K562 (cell line): Measurements from ENCODE around the gene NYAP1. TPM values are rescaled to one million over a fixed set of nuclear protein-coding genes. Genes with fewer than 3 reads are reported as not detected.

Source experiments
- BRD4 ChIP-seq: fragments of 200-600 bp; sonication (generic); IDR thresholded peaks from 2 replicates; pipeline ENCODE4 v1.6.1; 2017; ENCODE audit warnings: inconsistent platforms
- DDX20 ChIP-seq: fragments of 450-650 bp; IDR thresholded peaks from 2 replicates; pipeline ENCODE4 v1.6.1; 2016; ENCODE audit warnings: missing genetic modification characterization, low read depth, mild to moderate bottlenecking, missing compliant biosample characterization, moderate library complexity
- FOSL1 ChIP-seq: fragments of 200-800 bp; sonication (Bioruptor generic); conservative IDR thresholded peaks from 2 replicates; pipeline ENCODE4 v1.6.1; 2016; ENCODE audit warnings: missing genetic modification characterization, missing compliant biosample characterization
- HMGN3 ChIP-seq: IDR thresholded peaks from 2 replicates; pipeline ENCODE4 v1.6.1; 2011; ENCODE audit warnings: borderline replicate concordance, low read depth, mild to moderate bottlenecking, mixed read lengths, low read length; ENCODE audit not compliant: insufficient read length; ENCODE audit errors: extremely low read depth
- MAFG ChIP-seq: fragments of 450-650 bp; conservative IDR thresholded peaks from 2 replicates; pipeline ENCODE4 v1.6.1; 2016; ENCODE audit warnings: missing genetic modification characterization, missing compliant biosample characterization
- NRF1 ChIP-seq, 2 experiments: fragments of 450-650 bp; IDR thresholded peaks in 1 of 2; conservative IDR thresholded peaks in 1 of 2; 2 replicates each; pipeline ENCODE4 v1.6.1; 2014; ENCODE audit warnings: mild to moderate bottlenecking in 2 of 2
- PPARD ChIP-seq: fragments of 250-450 bp; sonication (Bioruptor Pico); IDR thresholded peaks from 2 replicates; pipeline ENCODE4 v1.8.0; 2022; ENCODE audit warnings: inconsistent platforms, mild to moderate bottlenecking, moderate library complexity
- SRF ChIP-seq, 2 experiments: fragments of 250-450, 450-650 bp in 1 of 2; sonication (Bioruptor Pico) in 1 of 2; sonication (generic) in 1 of 2; formaldehyde crosslinking; IDR thresholded peaks; 2 replicates each; pipeline versions ENCODE4 v1.5.0 to v1.5.1; 2020 to 2022; ENCODE audit warnings: mild to moderate bottlenecking in 1 of 2, missing genetic modification reagents in 1 of 2
- TRIM24 ChIP-seq, 2 experiments: fragments of 450-650 bp; IDR thresholded peaks; 2 replicates each; pipeline ENCODE4 v1.6.1; 2016
- ZKSCAN3 ChIP-seq: fragments of 250-450 bp; sonication (Bioruptor Pico); IDR thresholded peaks from 2 replicates; pipeline ENCODE4 v1.4.0; 2020
- ZNF316 ChIP-seq: fragments of 450-650 bp; IDR thresholded peaks from 2 replicates; pipeline ENCODE4 v1.6.1; 2016
- ZNF57 ChIP-seq: fragments of 450-650 bp; formaldehyde crosslinking; IDR thresholded peaks from 2 replicates; pipeline ENCODE4 v1.4.0; 2020; ENCODE audit warnings: mild to moderate bottlenecking, moderate library complexity
- polyA plus RNA-seq, 8 experiments: library from polyadenylated mRNA; depleted of rRNA in 4 of 8; stranded (reverse) in 5 of 8; unstranded in 3 of 8; fragments of >200 nt; fragmentation: Nextera tagmentation in 2 of 8; fragmentation: Illumina TruSeq in 1 of 8; extraction: Ambion mirVana in 2 of 8; extraction: Trizol in 1 of 8; gene quantifications; 2 replicates each; pipeline versions ENCODE4 v1.2.1 to v1.2.3, GENCODE V29; 2011 to 2014; ENCODE audit warnings: inconsistent platforms in 1 of 8, missing spikeins in 1 of 8
- total RNA-seq, 7 experiments: library from RNA; depleted of rRNA in 6 of 7; stranded (reverse); fragments of >200 nt in 6 of 7; fragmentation: Illumina TruSeq in 2 of 7; extraction: Trizol in 2 of 7; gene quantifications; 2 replicates each; pipeline versions ENCODE4 v1.2.1 to v1.2.3, GENCODE V29; 2011 to 2021; ENCODE audit warnings: low replicate concordance in 1 of 7
- TF ChIP-seq, protein P1 (sequence below): IDR thresholded peaks from 3 replicates; pipeline ENCODE4 v1.6.1; 2011; ENCODE audit warnings: borderline replicate concordance, mild to moderate bottlenecking; ENCODE audit not compliant: insufficient read length, insufficient read depth
- TF ChIP-seq, protein P2 (sequence below), 2 experiments: fragments of 150-350 bp in 1 of 2; IDR thresholded peaks; 2 replicates each; pipeline ENCODE4 v1.6.1; 2012 to 2016; ENCODE audit warnings: low read depth in 2 of 2, low read length in 2 of 2, mild to moderate bottlenecking in 1 of 2, moderate library complexity in 1 of 2
- TF ChIP-seq, protein P3 (sequence below): sonication (generic); formaldehyde crosslinking; IDR thresholded peaks from 2 replicates; pipeline ENCODE4 v1.8.0; 2022; ENCODE audit warnings: mild to moderate bottlenecking, missing genetic modification reagents, borderline replicate concordance
- TF ChIP-seq, protein P4 (sequence below), 2 experiments: fragments of 450-650 bp in 1 of 2; IDR thresholded peaks; 2 replicates each; pipeline ENCODE4 v1.6.1; 2011 to 2017; ENCODE audit warnings: low read depth in 2 of 2, antibody characterized with exemption in 1 of 2, borderline replicate concordance in 1 of 2, low read length in 1 of 2, mild to moderate bottlenecking in 1 of 2, mixed read lengths in 1 of 2; ENCODE audit not compliant: control insufficient read depth in 1 of 2

NYAP1 gene
- total and polyA plus RNA-seq, 9 of the 15 experiments (the other 6 are each of a cell fraction or from before 2014, with no cell fraction given): 0.11 to 0.88 (median 0.22) TPM; not detected in 2

DNA sequence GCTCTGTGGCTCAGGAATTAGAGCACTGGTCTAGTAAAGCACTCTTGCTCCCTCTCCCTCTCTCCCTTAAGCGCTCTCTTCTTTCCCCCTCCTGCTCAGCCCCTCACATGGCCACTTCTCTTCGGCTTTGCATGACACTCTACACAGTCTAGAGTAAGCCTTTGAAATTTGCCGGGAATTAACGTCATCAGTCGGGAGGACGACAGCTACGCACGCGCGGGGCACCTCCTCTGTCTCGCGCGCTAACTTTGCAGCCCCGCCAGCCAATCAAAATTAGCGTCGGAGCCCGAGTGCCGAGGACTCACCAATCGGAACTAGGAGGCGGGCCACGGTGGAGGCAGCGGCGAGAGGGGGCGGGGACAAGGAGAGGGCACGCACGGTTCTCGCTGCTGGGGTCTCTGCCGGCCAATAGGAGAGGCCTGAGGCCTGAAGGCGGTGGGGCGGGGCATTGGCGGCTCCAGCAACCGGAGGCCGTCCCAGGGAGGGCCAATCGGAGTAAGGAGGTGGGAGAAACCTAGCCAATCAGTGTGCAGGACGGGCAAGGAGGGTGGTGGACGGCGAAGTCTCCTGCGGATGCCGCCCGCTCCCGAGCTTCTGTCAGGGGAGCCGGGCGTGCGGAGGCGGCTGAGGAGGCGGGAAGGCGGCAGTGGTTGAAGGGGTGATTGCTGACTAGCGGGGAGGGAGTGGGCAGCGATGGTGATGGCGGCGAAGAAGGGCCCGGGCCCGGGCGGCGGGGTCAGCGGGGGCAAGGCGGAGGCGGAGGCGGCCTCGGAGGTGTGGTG lies 55.1 kb downstream of the NYAP1 start, which contains the start of gene AGFG2 (continued):
- TF ChIP-seq PPARD (CRISPR knock-in tag) (no peak), ZNF316 (no peak), ZKSCAN3 (no peak), NRF1 (conservative IDR thresholded peaks at IDR 0.05 in 1 of 2, IDR thresholded peaks at IDR 0.05 in 1 of 2) (peak; percentile 99), ZNF57 (CRISPR knock-in tag) (no peak), BRD4 (no peak), MAFG (tag) (no peak), FOSL1 (tag) (no peak), HMGN3 (peak; percentile 70), TRIM24 (IDR thresholded peaks at IDR 0.05) (peak in 1 of 2 experiments; percentile 64; a peak in 2 of 4 replicates), SRF (CRISPR knock-in tag; IDR thresholded peaks at IDR 0.05) (0 out of 4 replicates have a peak, but pooled peaks of 1 of the 2 experiments have one; percentile 3), DDX20 (tag) (no peak)
- TF ChIP-seq, protein P1, sequence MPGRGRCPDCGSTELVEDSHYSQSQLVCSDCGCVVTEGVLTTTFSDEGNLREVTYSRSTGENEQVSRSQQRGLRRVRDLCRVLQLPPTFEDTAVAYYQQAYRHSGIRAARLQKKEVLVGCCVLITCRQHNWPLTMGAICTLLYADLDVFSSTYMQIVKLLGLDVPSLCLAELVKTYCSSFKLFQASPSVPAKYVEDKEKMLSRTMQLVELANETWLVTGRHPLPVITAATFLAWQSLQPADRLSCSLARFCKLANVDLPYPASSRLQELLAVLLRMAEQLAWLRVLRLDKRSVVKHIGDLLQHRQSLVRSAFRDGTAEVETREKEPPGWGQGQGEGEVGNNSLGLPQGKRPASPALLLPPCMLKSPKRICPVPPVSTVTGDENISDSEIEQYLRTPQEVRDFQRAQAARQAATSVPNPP: no peak
- TF ChIP-seq, protein P2, sequence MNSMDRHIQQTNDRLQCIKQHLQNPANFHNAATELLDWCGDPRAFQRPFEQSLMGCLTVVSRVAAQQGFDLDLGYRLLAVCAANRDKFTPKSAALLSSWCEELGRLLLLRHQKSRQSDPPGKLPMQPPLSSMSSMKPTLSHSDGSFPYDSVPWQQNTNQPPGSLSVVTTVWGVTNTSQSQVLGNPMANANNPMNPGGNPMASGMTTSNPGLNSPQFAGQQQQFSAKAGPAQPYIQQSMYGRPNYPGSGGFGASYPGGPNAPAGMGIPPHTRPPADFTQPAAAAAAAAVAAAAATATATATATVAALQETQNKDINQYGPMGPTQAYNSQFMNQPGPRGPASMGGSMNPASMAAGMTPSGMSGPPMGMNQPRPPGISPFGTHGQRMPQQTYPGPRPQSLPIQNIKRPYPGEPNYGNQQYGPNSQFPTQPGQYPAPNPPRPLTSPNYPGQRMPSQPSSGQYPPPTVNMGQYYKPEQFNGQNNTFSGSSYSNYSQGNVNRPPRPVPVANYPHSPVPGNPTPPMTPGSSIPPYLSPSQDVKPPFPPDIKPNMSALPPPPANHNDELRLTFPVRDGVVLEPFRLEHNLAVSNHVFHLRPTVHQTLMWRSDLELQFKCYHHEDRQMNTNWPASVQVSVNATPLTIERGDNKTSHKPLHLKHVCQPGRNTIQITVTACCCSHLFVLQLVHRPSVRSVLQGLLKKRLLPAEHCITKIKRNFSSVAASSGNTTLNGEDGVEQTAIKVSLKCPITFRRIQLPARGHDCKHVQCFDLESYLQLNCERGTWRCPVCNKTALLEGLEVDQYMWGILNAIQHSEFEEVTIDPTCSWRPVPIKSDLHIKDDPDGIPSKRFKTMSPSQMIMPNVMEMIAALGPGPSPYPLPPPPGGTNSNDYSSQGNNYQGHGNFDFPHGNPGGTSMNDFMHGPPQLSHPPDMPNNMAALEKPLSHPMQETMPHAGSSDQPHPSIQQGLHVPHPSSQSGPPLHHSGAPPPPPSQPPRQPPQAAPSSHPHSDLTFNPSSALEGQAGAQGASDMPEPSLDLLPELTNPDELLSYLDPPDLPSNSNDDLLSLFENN (IDR thresholded peaks at IDR 0.05; ENCODE audit: low read depth in 2 of 2, low read length in 2 of 2): no peak; a peak in 1 of 4 replicates
- TF ChIP-seq, protein P3, sequence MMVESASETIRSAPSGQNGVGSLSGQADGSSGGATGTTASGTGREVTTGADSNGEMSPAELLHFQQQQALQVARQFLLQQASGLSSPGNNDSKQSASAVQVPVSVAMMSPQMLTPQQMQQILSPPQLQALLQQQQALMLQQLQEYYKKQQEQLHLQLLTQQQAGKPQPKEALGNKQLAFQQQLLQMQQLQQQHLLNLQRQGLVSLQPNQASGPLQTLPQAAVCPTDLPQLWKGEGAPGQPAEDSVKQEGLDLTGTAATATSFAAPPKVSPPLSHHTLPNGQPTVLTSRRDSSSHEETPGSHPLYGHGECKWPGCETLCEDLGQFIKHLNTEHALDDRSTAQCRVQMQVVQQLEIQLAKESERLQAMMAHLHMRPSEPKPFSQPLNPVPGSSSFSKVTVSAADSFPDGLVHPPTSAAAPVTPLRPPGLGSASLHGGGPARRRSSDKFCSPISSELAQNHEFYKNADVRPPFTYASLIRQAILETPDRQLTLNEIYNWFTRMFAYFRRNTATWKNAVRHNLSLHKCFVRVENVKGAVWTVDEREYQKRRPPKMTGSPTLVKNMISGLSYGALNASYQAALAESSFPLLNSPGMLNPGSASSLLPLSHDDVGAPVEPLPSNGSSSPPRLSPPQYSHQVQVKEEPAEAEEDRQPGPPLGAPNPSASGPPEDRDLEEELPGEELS (CRISPR knock-in tag): no peak; the same call in 1 of the 2 replicates
- TF ChIP-seq, protein P4, sequence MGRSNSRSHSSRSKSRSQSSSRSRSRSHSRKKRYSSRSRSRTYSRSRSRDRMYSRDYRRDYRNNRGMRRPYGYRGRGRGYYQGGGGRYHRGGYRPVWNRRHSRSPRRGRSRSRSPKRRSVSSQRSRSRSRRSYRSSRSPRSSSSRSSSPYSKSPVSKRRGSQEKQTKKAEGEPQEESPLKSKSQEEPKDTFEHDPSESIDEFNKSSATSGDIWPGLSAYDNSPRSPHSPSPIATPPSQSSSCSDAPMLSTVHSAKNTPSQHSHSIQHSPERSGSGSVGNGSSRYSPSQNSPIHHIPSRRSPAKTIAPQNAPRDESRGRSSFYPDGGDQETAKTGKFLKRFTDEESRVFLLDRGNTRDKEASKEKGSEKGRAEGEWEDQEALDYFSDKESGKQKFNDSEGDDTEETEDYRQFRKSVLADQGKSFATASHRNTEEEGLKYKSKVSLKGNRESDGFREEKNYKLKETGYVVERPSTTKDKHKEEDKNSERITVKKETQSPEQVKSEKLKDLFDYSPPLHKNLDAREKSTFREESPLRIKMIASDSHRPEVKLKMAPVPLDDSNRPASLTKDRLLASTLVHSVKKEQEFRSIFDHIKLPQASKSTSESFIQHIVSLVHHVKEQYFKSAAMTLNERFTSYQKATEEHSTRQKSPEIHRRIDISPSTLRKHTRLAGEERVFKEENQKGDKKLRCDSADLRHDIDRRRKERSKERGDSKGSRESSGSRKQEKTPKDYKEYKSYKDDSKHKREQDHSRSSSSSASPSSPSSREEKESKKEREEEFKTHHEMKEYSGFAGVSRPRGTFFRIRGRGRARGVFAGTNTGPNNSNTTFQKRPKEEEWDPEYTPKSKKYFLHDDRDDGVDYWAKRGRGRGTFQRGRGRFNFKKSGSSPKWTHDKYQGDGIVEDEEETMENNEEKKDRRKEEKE (IDR thresholded peaks at IDR 0.05; ENCODE audit: borderline replicate concordance in 1 of 2, control insufficient read depth in 1 of 2, low read depth in 2 of 2, low read length in 1 of 2): no peak
